Type B pancreatic cell (in vitro differentiated cells): ENCODE data around the gene FRMD7. TPM values are rescaled to one million over a fixed set of nuclear protein-coding genes. Genes with fewer than 3 reads are reported as not detected.

Experiments used
- DNase-seq: peaks from one replicate; pipeline ENCODE4 v3.0.0; 2021; ENCODE audit warnings: mixed read lengths; ENCODE audit not compliant: unreplicated experiment; ENCODE audit errors: extremely low spot score
- H3K27ac Mint-ChIP-seq: 2 replicates; pipeline ENCODE4 v1.8.0; 2021; ENCODE audit warnings: mild to moderate bottlenecking, mixed read lengths
- H3K27me3 Mint-ChIP-seq: 2 replicates; pipeline ENCODE4 v1.8.0; 2021; ENCODE audit warnings: mixed read lengths
- H3K36me3 Mint-ChIP-seq: 2 replicates; pipeline ENCODE4 v1.8.0; 2021; ENCODE audit warnings: mixed read lengths
- H3K4me1 Mint-ChIP-seq: one replicate; pipeline ENCODE4 v1.8.0; 2021; ENCODE audit warnings: mixed read lengths; ENCODE audit not compliant: unreplicated experiment
- H3K4me3 Mint-ChIP-seq: 2 replicates; pipeline ENCODE4 v1.8.0; 2021; ENCODE audit warnings: mild to moderate bottlenecking, mixed read lengths
- H3K9me3 Mint-ChIP-seq: 2 replicates; pipeline ENCODE4 v1.8.0; 2021; ENCODE audit warnings: mixed read lengths
- CTCF ChIP-seq: fragments of 200-600 bp; sonication (generic); conservative IDR thresholded peaks from 2 replicates; pipeline ENCODE4 v1.5.0; 2021; ENCODE audit warnings: antibody characterized with exemption, mild to moderate bottlenecking
- total RNA-seq: library from RNA; stranded (reverse); gene quantifications from 2 replicates; pipeline ENCODE4 v1.2.1, GENCODE V29; 2021; ENCODE audit warnings: low replicate concordance

The FRMD7 gene
- total RNA-seq, 1 donor from 2014 or later, result 0.14 TPM

GRCh38 chrX:132077912-132078311 lies 49.9 kb downstream of the FRMD7 start:
- H3K4me1 Mint-ChIP-seq, result no peaks in the 10 kb centered on the region
- H3K9me3 Mint-ChIP-seq, result peaks cover 5% of the 10 kb centered on the region
- H3K27ac Mint-ChIP-seq, result no peak overlapping the region
- H3K36me3 Mint-ChIP-seq, result peaks cover 11% of the 10 kb centered on the region
- TF ChIP-seq CTCF, result no peak
- H3K4me3 Mint-ChIP-seq, result no peak overlapping the region
- no peak for DNase-seq
- no peaks in the 10 kb centered on the region for H3K27me3 Mint-ChIP-seq

GRCh38 chrX:132077414-132077813 lies 50.4 kb downstream of the FRMD7 start:
- peaks cover 5% of the 10 kb centered on the region for H3K9me3 Mint-ChIP-seq
- no peak overlapping the region for H3K4me3 Mint-ChIP-seq
- H3K27ac Mint-ChIP-seq, result no peak overlapping the region
- TF ChIP-seq CTCF, result no peak
- DNase-seq, result no peak
- H3K36me3 Mint-ChIP-seq, result peaks cover 11% of the 10 kb centered on the region
- H3K27me3 Mint-ChIP-seq, result no peaks in the 10 kb centered on the region
- no peaks in the 10 kb centered on the region for H3K4me1 Mint-ChIP-seq

- H3K4me3 Mint-ChIP-seq, result no peak overlapping the region
- no peaks in the 10 kb centered on the region for H3K9me3 Mint-ChIP-seq
- peaks cover 7% of the 10 kb centered on the region for H3K4me1 Mint-ChIP-seq
- TF ChIP-seq CTCF, result peak; percentile 65
- H3K27me3 Mint-ChIP-seq, result no peaks in the 10 kb centered on the region
- no peak for DNase-seq
- H3K27ac Mint-ChIP-seq, result no peak overlapping the region
- peaks cover 17% of the 10 kb centered on the region for H3K36me3 Mint-ChIP-seq
Observed at GRCh38 chrX:132071254-132071653, 56.6 kb downstream of the FRMD7 start.

GRCh38 chrX:132068405-132068804 lies 59.4 kb downstream of the FRMD7 start:
- Mint-ChIP-seq H3K4me1 (peaks cover 14% of the 10 kb centered on the region), H3K4me3 (no peak overlapping the region), H3K36me3 (peaks cover 14% of the 10 kb centered on the region), H3K27me3 (no peaks in the 10 kb centered on the region), H3K9me3 (no peaks in the 10 kb centered on the region), H3K27ac (peak overlapping the region; percentile 41)
- TF ChIP-seq CTCF, result no peak
- no peak for DNase-seq

GRCh38 chrX:132063862-132064261 lies 64.0 kb downstream of the FRMD7 start:
- H3K36me3 Mint-ChIP-seq, result peaks cover 11% of the 10 kb centered on the region
- H3K9me3 Mint-ChIP-seq, result no peaks in the 10 kb centered on the region
- TF ChIP-seq CTCF, result no peak
- H3K27ac Mint-ChIP-seq, result no peak overlapping the region
- H3K4me3 Mint-ChIP-seq, result no peak overlapping the region
- H3K27me3 Mint-ChIP-seq, result no peaks in the 10 kb centered on the region
- DNase-seq, result no peak
- peaks cover 14% of the 10 kb centered on the region for H3K4me1 Mint-ChIP-seq

GRCh38 chrX:132063334-132063733 lies 64.5 kb downstream of the FRMD7 start:
- H3K4me3 Mint-ChIP-seq, result no peak overlapping the region
- TF ChIP-seq CTCF, result no peak
- H3K27ac Mint-ChIP-seq, result no peak overlapping the region
- peaks cover 14% of the 10 kb centered on the region for H3K4me1 Mint-ChIP-seq
- H3K9me3 Mint-ChIP-seq, result no peaks in the 10 kb centered on the region
- no peaks in the 10 kb centered on the region for H3K27me3 Mint-ChIP-seq
- peaks cover 8% of the 10 kb centered on the region for H3K36me3 Mint-ChIP-seq
- no peak for DNase-seq
